ENCODE data around the gene NUP85. TPM values are rescaled to one million over a fixed set of nuclear protein-coding genes. Genes with fewer than 3 reads are reported as not detected.

Gene NUP85
- total and polyA plus RNA-seq, 2 experiments from 2014 or later: 59.4 to 114 TPM

DNA sequence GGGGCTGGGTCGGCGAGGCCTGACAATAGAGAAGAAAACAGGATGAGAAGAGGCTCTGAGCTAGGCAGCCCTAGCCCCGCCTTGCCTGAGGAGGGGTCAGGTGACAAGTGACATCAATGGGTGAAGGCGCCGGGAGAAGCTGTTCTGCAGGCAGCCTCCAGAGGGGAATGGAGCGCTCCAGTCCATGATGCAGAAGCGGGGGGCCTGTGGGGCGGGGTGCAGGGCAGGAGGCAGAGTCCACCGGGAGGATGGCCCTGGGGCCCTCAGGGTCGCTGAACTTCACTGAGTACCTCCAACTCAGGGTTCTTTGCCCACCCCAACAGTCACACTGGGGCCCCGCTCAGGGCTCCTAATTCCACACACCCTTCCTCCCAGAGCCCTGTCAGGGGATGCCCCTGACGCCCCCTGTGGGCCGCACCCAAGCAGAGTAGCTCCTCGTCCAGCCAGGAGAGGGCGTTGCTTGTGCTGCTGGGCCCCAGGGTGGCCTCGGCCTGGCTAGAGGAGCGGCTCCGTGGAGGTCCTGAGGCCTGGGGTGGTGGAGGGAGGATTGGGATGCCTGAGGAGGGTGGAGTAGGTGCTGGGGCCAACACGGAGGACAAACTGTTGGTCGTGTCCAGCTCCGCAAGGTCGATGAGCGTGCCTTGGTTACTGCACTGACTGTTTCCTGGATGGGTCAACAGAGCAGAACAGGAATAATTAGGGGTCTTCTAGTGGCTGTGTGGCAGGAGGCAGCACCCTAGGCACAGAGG, 35.1 kb downstream of the NUP85 start:
- Histone ChIP-seq H3K4me1 (ENCODE audit: insufficient read depth) (no peaks in the 10 kb centered on the region), H3K4me3 (no peak overlapping the region), H3K36me3 (ENCODE audit: insufficient read depth) (peaks cover 18% of the 10 kb centered on the region; the same call in 1 of the 2 replicates), H3K79me2 (replicated peaks; ENCODE audit: insufficient read depth) (no peaks in the 10 kb centered on the region), H3K9me2 (ENCODE audit: insufficient read depth) (no peaks in the 10 kb centered on the region), H2AFZ (no peak overlapping the region), H3K27me3 (ENCODE audit: insufficient read depth) (no peaks in the 10 kb centered on the region), H3F3A (replicated peaks; ENCODE audit: low read depth) (peaks cover 28% of the 10 kb centered on the region), H3K4me2 (no peak overlapping the region), H4K20me1 (replicated peaks; ENCODE audit: insufficient read depth) (peaks cover 4% of the 10 kb centered on the region; the same call in 1 of the 2 replicates), H3K27ac (ENCODE audit: low read depth) (0 out of 2 replicates have a peak overlapping the region, but pooled peaks have one; percentile 72)
- Mint-ChIP-seq H3K9me3 (no peaks in the 10 kb centered on the region), H3K4me1 (peaks cover 10% of the 10 kb centered on the region; the same call in 2 of the 3 replicates), H3K27ac (peak overlapping the region; percentile 85), H3K27me3 (ENCODE audit: insufficient read depth, low read depth, poor library complexity) (peaks cover 22% of the 10 kb centered on the region), H3K4me3 (peak overlapping the region; percentile 22; the same call in 1 of the 3 replicates), H3K36me3 (ENCODE audit: low read depth) (peaks cover 79% of the 10 kb centered on the region)
- DNase-seq (ENCODE audit: low spot score): peak; percentile 90
- peak; percentile 89 for ATAC-seq
- TF ChIP-seq JUNB (IDR thresholded peaks at IDR 0.05; ENCODE audit: unreplicated experiment) (no peak), POLR2AphosphoS5 (IDR thresholded peaks at IDR 0.05; ENCODE audit: low read depth) (no peak), ZNF331 (CRISPR knock-in tag; IDR thresholded peaks at IDR 0.05; ENCODE audit: low read depth) (no peak), ZNF114 (CRISPR knock-in tag; IDR thresholded peaks at IDR 0.05) (no peak), STAT1 (IDR thresholded peaks at IDR 0.05; ENCODE audit: unreplicated experiment) (no peak), NANOG (IDR thresholded peaks at IDR 0.05; ENCODE audit: borderline replicate concordance) (no peak), CREB1 (CRISPR knock-in tag; IDR thresholded peaks at IDR 0.05; ENCODE audit: low read depth) (peak; percentile 61), EZH2 (IDR thresholded peaks at IDR 0.05; ENCODE audit: low read depth, unreplicated experiment) (no peak), EZH2phosphoT487 (IDR thresholded peaks at IDR 0.05; ENCODE audit: unreplicated experiment) (no peak)
- TF ChIP-seq, protein P1, sequence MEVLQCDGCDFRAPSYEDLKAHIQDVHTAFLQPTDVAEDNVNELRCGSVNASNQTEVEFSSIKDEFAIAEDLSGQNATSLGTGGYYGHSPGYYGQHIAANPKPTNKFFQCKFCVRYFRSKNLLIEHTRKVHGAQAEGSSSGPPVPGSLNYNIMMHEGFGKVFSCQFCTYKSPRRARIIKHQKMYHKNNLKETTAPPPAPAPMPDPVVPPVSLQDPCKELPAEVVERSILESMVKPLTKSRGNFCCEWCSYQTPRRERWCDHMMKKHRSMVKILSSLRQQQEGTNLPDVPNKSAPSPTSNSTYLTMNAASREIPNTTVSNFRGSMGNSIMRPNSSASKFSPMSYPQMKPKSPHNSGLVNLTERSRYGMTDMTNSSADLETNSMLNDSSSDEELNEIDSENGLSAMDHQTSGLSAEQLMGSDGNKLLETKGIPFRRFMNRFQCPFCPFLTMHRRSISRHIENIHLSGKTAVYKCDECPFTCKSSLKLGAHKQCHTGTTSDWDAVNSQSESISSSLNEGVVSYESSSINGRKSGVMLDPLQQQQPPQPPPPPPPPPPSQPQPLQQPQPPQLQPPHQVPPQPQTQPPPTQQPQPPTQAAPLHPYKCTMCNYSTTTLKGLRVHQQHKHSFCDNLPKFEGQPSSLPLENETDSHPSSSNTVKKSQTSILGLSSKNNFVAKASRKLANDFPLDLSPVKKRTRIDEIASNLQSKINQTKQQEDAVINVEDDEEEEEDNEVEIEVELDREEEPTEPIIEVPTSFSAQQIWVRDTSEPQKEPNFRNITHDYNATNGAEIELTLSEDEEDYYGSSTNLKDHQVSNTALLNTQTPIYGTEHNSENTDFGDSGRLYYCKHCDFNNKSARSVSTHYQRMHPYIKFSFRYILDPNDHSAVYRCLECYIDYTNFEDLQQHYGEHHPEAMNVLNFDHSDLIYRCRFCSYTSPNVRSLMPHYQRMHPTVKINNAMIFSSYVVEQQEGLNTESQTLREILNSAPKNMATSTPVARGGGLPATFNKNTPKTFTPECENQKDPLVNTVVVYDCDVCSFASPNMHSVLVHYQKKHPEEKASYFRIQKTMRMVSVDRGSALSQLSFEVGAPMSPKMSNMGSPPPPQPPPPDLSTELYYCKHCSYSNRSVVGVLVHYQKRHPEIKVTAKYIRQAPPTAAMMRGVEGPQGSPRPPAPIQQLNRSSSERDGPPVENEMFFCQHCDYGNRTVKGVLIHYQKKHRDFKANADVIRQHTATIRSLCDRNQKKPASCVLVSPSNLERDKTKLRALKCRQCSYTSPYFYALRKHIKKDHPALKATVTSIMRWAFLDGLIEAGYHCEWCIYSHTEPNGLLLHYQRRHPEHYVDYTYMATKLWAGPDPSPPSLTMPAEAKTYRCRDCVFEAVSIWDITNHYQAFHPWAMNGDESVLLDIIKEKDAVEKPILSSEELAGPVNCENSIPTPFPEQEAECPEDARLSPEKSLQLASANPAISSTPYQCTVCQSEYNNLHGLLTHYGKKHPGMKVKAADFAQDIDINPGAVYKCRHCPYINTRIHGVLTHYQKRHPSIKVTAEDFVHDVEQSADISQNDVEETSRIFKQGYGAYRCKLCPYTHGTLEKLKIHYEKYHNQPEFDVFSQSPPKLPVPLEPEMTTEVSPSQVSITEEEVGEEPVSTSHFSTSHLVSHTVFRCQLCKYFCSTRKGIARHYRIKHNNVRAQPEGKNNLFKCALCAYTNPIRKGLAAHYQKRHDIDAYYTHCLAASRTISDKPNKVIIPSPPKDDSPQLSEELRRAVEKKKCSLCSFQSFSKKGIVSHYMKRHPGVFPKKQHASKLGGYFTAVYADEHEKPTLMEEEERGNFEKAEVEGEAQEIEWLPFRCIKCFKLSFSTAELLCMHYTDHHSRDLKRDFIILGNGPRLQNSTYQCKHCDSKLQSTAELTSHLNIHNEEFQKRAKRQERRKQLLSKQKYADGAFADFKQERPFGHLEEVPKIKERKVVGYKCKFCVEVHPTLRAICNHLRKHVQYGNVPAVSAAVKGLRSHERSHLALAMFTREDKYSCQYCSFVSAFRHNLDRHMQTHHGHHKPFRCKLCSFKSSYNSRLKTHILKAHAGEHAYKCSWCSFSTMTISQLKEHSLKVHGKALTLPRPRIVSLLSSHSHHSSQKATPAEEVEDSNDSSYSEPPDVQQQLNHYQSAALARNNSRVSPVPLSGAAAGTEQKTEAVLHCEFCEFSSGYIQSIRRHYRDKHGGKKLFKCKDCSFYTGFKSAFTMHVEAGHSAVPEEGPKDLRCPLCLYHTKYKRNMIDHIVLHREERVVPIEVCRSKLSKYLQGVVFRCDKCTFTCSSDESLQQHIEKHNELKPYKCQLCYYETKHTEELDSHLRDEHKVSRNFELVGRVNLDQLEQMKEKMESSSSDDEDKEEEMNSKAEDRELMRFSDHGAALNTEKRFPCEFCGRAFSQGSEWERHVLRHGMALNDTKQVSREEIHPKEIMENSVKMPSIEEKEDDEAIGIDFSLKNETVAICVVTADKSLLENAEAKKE (CRISPR knock-in tag; IDR thresholded peaks at IDR 0.05): no peak
- TF ChIP-seq, protein P2, sequence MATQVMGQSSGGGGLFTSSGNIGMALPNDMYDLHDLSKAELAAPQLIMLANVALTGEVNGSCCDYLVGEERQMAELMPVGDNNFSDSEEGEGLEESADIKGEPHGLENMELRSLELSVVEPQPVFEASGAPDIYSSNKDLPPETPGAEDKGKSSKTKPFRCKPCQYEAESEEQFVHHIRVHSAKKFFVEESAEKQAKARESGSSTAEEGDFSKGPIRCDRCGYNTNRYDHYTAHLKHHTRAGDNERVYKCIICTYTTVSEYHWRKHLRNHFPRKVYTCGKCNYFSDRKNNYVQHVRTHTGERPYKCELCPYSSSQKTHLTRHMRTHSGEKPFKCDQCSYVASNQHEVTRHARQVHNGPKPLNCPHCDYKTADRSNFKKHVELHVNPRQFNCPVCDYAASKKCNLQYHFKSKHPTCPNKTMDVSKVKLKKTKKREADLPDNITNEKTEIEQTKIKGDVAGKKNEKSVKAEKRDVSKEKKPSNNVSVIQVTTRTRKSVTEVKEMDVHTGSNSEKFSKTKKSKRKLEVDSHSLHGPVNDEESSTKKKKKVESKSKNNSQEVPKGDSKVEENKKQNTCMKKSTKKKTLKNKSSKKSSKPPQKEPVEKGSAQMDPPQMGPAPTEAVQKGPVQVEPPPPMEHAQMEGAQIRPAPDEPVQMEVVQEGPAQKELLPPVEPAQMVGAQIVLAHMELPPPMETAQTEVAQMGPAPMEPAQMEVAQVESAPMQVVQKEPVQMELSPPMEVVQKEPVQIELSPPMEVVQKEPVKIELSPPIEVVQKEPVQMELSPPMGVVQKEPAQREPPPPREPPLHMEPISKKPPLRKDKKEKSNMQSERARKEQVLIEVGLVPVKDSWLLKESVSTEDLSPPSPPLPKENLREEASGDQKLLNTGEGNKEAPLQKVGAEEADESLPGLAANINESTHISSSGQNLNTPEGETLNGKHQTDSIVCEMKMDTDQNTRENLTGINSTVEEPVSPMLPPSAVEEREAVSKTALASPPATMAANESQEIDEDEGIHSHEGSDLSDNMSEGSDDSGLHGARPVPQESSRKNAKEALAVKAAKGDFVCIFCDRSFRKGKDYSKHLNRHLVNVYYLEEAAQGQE (IDR thresholded peaks at IDR 0.05; ENCODE audit: unreplicated experiment): no peak
- TF ChIP-seq, protein P3, sequence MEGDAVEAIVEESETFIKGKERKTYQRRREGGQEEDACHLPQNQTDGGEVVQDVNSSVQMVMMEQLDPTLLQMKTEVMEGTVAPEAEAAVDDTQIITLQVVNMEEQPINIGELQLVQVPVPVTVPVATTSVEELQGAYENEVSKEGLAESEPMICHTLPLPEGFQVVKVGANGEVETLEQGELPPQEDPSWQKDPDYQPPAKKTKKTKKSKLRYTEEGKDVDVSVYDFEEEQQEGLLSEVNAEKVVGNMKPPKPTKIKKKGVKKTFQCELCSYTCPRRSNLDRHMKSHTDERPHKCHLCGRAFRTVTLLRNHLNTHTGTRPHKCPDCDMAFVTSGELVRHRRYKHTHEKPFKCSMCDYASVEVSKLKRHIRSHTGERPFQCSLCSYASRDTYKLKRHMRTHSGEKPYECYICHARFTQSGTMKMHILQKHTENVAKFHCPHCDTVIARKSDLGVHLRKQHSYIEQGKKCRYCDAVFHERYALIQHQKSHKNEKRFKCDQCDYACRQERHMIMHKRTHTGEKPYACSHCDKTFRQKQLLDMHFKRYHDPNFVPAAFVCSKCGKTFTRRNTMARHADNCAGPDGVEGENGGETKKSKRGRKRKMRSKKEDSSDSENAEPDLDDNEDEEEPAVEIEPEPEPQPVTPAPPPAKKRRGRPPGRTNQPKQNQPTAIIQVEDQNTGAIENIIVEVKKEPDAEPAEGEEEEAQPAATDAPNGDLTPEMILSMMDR (conservative IDR thresholded peaks at IDR 0.05; ENCODE audit: low read depth in 2 of 2): peak; percentile 99 to 100
- TF ChIP-seq, protein P4, sequence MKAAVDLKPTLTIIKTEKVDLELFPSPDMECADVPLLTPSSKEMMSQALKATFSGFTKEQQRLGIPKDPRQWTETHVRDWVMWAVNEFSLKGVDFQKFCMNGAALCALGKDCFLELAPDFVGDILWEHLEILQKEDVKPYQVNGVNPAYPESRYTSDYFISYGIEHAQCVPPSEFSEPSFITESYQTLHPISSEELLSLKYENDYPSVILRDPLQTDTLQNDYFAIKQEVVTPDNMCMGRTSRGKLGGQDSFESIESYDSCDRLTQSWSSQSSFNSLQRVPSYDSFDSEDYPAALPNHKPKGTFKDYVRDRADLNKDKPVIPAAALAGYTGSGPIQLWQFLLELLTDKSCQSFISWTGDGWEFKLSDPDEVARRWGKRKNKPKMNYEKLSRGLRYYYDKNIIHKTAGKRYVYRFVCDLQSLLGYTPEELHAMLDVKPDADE (IDR thresholded peaks at IDR 0.05): no peak

Data from GM23338 (cell line).